HepG2 (cell line): Measurements from ENCODE around the gene IQCB1. TPM values are rescaled to one million over a fixed set of nuclear protein-coding genes. Genes with fewer than 3 reads are reported as not detected.

ENCODE experiments used
- ATAC-seq: fragments of 200-7000 bp; cut with Tn5 transposase; 3 replicates; pipeline ENCODE4 v1.9.1; 2020; ENCODE audit warnings: mild to moderate bottlenecking, moderate library complexity
- BruUV-seq: library from RNA; stranded (reverse); fragments of 400-500 nt; replicated peaks from 2 replicates; lab custom pipeline; 2021; lab: Mats Ljungman, UMichigan
- CTCF ChIA-PET: fragments of 300-600 bp; formaldehyde crosslinking; extraction: SDS; loops from one replicate; lab custom pipeline; 2021; ENCODE audit warnings: low total read pairs, inconsistent platforms, low intra/inter-chr PET ratio; lab: Yijun Ruan, JAX
- POLR2A ChIA-PET: fragments of 350-600 bp; sonication (Branson Sonifier 250); formaldehyde crosslinking; loops from one replicate; lab custom pipeline; 2020; ENCODE audit warnings: antibody characterized with exemption, inconsistent platforms; lab: Yijun Ruan, JAX
- DNase-seq: peaks from one replicate; pipeline ENCODE4 v3.0.0-alpha.2; 2015; ENCODE audit warnings: low spot score
- FAIRE-seq: peaks from 3 replicates; lab custom pipeline; 2011; peaks lifted over from hg19 to GRCh38; lab: Jason Lieb, UNC
- H2AFZ ChIP-seq: one replicate; pipeline ENCODE4 v1.6.1; 2011; ENCODE audit warnings: low read length, inconsistent platforms
- H3K27ac ChIP-seq: fragments of 300-600 bp; 3 replicates; pipeline ENCODE4 v1.8.0; 2011; ENCODE audit warnings: mixed run types, mild to moderate bottlenecking, mixed read lengths, low read length, inconsistent platforms; ENCODE audit not compliant: insufficient read depth; ENCODE audit errors: extremely low read length
- H3K27me3 ChIP-seq, 2 experiments: fragments of 200-600 bp in 1 of 2; 2 replicates in 1 of 2; 3 replicates in 1 of 2; pipeline versions ENCODE4 v1.6.0 to v1.8.0; 2011; ENCODE audit warnings: low read length in 2 of 2, mild to moderate bottlenecking in 2 of 2, moderate library complexity in 2 of 2, inconsistent platforms in 1 of 2; ENCODE audit not compliant: insufficient read depth in 2 of 2, control insufficient read depth in 1 of 2
- H3K36me3 ChIP-seq, 2 experiments: fragments of 200-600 bp in 1 of 2; replicated peaks in 1 of 2; 2 replicates in 1 of 2; 3 replicates in 1 of 2; pipeline versions ENCODE4 v1.5.1 to v1.8.0; 2011; ENCODE audit warnings: low read length in 2 of 2, inconsistent platforms in 1 of 2; ENCODE audit not compliant: insufficient read depth in 2 of 2, control insufficient read depth in 1 of 2
- H3K4me1 ChIP-seq: 2 replicates; pipeline ENCODE4 v1.5.1; 2012; ENCODE audit warnings: low read length, inconsistent platforms; ENCODE audit not compliant: insufficient read depth
- H3K4me2 ChIP-seq: 2 replicates; pipeline ENCODE4 v1.6.0; 2011; ENCODE audit warnings: low read depth, low read length, inconsistent platforms
- H3K4me3 ChIP-seq, 3 experiments: fragments of 200-600 bp in 1 of 3; sonication (generic), shearing (Covaris generic) in 1 of 3; replicated peaks in 1 of 3; 2 replicates each; pipeline ENCODE4 v1.5.1; 2011 to 2016; ENCODE audit warnings: low read length in 3 of 3, inconsistent platforms in 2 of 3, low read depth in 2 of 3, mild to moderate bottlenecking in 2 of 3, control low read depth in 1 of 3, mixed read lengths in 1 of 3; ENCODE audit not compliant: insufficient read depth in 1 of 3
- H3K79me2 ChIP-seq: one replicate; pipeline ENCODE4 v1.6.1; 2011; ENCODE audit warnings: low read length, inconsistent platforms; ENCODE audit not compliant: insufficient read depth
- H3K9ac ChIP-seq: 2 replicates; pipeline ENCODE4 v1.6.0; 2011; ENCODE audit warnings: mild to moderate bottlenecking, low read depth, low read length, inconsistent platforms; ENCODE audit not compliant: insufficient read depth
- H3K9me3 ChIP-seq: 2 replicates; pipeline ENCODE4 v1.5.1; 2012; ENCODE audit warnings: mild to moderate bottlenecking, low read length
- H4K20me1 ChIP-seq: 2 replicates; pipeline ENCODE4 v1.6.0; 2011; ENCODE audit warnings: inconsistent platforms, mild to moderate bottlenecking, low read length, moderate library complexity; ENCODE audit not compliant: insufficient read depth
- GABPB1 ChIP-seq: IDR thresholded peaks from 2 replicates; pipeline ENCODE4 v1.6.1; 2016; ENCODE audit warnings: mild to moderate bottlenecking, missing genetic modification reagents, moderate library complexity, missing compliant biosample characterization
- MEF2D ChIP-seq: sonication (generic); formaldehyde crosslinking; IDR thresholded peaks from 2 replicates; pipeline ENCODE4 v1.5.1; 2020; ENCODE audit warnings: mild to moderate bottlenecking, missing genetic modification reagents
- NR1H2 ChIP-seq: sonication (generic); formaldehyde crosslinking; IDR thresholded peaks from 2 replicates; pipeline ENCODE4 v1.8.1; 2022; ENCODE audit warnings: low read depth, missing genetic modification reagents, borderline replicate concordance
- PATZ1 ChIP-seq: sonication (generic); formaldehyde crosslinking; IDR thresholded peaks from 2 replicates; pipeline ENCODE4 v1.4.0; 2020; ENCODE audit warnings: missing genetic modification reagents
- POLR2AphosphoS5 ChIP-seq: IDR thresholded peaks from 2 replicates; pipeline ENCODE4 v1.6.1; 2012; ENCODE audit warnings: low read depth, low read length
- RBM22 ChIP-seq: fragments of 200-400 bp; formaldehyde crosslinking; optimal IDR thresholded peaks from 2 replicates; pipeline ENCODE3; 2017; ENCODE audit warnings: mild to moderate bottlenecking, low read length, moderate library complexity
- WIZ ChIP-seq: sonication (generic); formaldehyde crosslinking; IDR thresholded peaks from 2 replicates; pipeline ENCODE4 v1.5.1; 2020; ENCODE audit warnings: mild to moderate bottlenecking, missing genetic modification reagents
- ZBTB42 ChIP-seq: sonication (generic); formaldehyde crosslinking; IDR thresholded peaks from 2 replicates; pipeline ENCODE4 v1.5.0; 2020; ENCODE audit warnings: mild to moderate bottlenecking, missing genetic modification reagents
- ZNF17 ChIP-seq: sonication (generic); formaldehyde crosslinking; IDR thresholded peaks from 2 replicates; pipeline ENCODE4 v1.5.0; 2020; ENCODE audit warnings: mild to moderate bottlenecking, missing genetic modification reagents
- ZNF569 ChIP-seq: sonication (generic); formaldehyde crosslinking; IDR thresholded peaks from 2 replicates; pipeline ENCODE4 v1.5.0; 2020; ENCODE audit warnings: mild to moderate bottlenecking, missing genetic modification reagents, moderate library complexity, borderline replicate concordance
- ZNF652 ChIP-seq: IDR thresholded peaks from 2 replicates; pipeline ENCODE4 v1.6.1; 2016; ENCODE audit warnings: low read depth, borderline replicate concordance
- ZNF773 ChIP-seq: sonication (generic); formaldehyde crosslinking; IDR thresholded peaks from 2 replicates; pipeline ENCODE4 v1.4.0; 2020; ENCODE audit warnings: missing genetic modification reagents, borderline replicate concordance
- WGBS: methylation state at CpG from one replicate; pipeline ENCODE4 v1.1.6; 2017; ENCODE audit warnings: low lambda C conversion rate; 5-methylcytosine and 5-hydroxymethylcytosine counted together
- in situ Hi-C: cut with HindIII; loops from 2 replicates; pipeline ENCODE4 v1.10.0; 2017; ENCODE audit warnings: low pct_unique_long_range_greater_than_20kb; ENCODE audit not compliant: extremely low pct_ligation_motif_present
- intact Hi-C: fragments of 100-400 bp; cut with micrococcal nuclease; formaldehyde crosslinking; loops from one replicate; pipeline ENCODE4 v1.10.0; 2022; ENCODE audit not compliant: unreplicated experiment
- polyA plus RNA-seq, 8 experiments: library from polyadenylated mRNA; depleted of rRNA in 3 of 8; stranded (reverse) in 7 of 8; unstranded in 1 of 8; fragments of >200 nt; fragmentation: Illumina TruSeq in 4 of 8; extraction: Trizol in 4 of 8; gene quantifications; 2 replicates each; pipeline versions ENCODE4 v1.2.1 to v1.2.3, GENCODE V29; 2011 to 2016; ENCODE audit warnings: low read depth in 4 of 8, missing spikeins in 1 of 8, mixed read lengths in 1 of 8; ENCODE audit not compliant: insufficient read depth in 1 of 8
- total RNA-seq, 5 experiments: library from RNA; depleted of rRNA; stranded (reverse); fragments of >200 nt; fragmentation: Illumina TruSeq; extraction: Trizol; gene quantifications; 2 replicates each; pipeline ENCODE4 v1.2.3, GENCODE V29; 2016; ENCODE audit warnings: low read depth in 1 of 5
- TF ChIP-seq, protein P1 (sequence below): IDR thresholded peaks from 2 replicates; pipeline ENCODE4 v1.4.0; 2020; ENCODE audit warnings: mild to moderate bottlenecking, missing genetic modification reagents

The IQCB1 gene
- total and polyA plus RNA-seq, 2 of the 13 experiments (the other 11 are each of a cell fraction or from before 2014, with no cell fraction given), result 18.0 to 41.4 TPM

DNA sequence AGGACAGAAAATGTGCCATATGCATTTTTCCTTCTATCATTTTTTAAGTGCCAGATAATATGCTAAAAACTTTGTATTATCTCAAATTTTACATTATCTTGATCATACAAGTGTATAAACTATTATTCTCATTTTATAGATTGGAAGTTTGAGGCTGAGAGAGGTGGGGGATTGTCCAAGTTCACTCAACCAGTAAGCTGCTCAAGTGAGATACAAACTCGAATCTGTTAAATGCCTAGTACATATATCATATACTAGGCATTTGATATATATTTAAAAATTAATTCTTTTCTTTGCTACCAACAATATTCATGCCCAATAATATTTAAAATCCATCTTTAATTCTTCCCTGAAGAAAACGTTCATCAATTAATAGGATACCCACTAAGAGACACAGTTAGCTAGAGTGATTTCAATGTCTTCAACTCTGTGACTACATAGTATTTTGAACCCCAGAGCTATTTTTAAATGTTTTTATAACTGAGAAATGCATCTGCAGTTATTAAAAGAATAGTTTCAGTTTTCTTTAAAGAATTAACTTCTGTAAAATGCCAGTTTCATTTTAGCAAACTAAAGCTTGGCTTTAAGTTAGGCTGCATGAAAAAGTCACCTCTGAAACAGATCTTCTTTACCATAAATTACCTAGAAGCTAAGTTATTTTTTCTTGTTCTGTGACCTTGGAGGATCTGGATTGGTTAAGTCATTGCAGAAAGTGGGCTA is 40.4 kb downstream of the IQCB1 start:
- no peak for FAIRE-seq
- Histone ChIP-seq H3K9ac (no peak overlapping the region), H3K79me2 (no peaks in the 10 kb centered on the region), H3K4me3 (no peak overlapping the region), H3K27ac (no peak overlapping the region), H3K36me3 (peaks cover 0 to 22% of the 10 kb centered on the region in 2 experiments; a peak in 2 of 5 replicates), H3K9me3 (no peaks in the 10 kb centered on the region), H3K4me1 (no peaks in the 10 kb centered on the region), H3K4me2 (no peak overlapping the region), H2AFZ (no peak overlapping the region), H4K20me1 (no peaks in the 10 kb centered on the region), H3K27me3 (no peaks in the 10 kb centered on the region; a peak in 1 of 5 replicates)
- ChIA-PET CTCF (no interaction called here), POLR2A (no interaction called here)
- DNase-seq, result no peak
- BruUV-seq, result no TSS peak
- TF ChIP-seq GABPB1 (CRISPR knock-in tag) (no peak), NR1H2 (CRISPR knock-in tag) (no peak), WIZ (CRISPR knock-in tag) (no peak), ZNF652 (CRISPR knock-in tag) (no peak)
- in situ Hi-C loops (no loop called here), intact Hi-C loops (no loop called here)
- 96% methylated on average over 2 of the region's 2 CpGs for WGBS
- ATAC-seq, result no peak

DNA sequence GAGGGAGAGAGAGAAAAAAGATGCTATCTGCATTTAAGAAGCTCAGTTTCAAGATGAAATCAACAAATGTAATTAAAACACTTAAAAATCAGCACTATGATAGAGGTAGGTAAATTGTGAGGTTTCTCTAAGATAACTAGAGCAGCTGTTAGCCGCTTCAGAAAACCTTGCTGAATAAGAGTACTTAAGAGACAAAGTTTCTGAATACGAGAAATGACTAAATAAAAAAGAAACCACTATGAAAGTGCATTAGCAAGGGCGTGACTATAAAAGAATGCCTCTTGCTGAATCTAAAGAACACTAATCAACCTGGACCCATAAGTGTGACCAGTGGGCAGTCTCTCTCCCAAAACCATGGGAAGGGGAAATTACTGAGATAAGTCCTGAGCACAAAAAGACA is 41.8 kb downstream of the IQCB1 start:
- CTCF ChIA-PET, result no interaction called here
- H3K27me3 ChIP-seq, result no peaks in the 10 kb centered on the region; a peak in 1 of 5 replicates
- TF ChIP-seq, protein P1, sequence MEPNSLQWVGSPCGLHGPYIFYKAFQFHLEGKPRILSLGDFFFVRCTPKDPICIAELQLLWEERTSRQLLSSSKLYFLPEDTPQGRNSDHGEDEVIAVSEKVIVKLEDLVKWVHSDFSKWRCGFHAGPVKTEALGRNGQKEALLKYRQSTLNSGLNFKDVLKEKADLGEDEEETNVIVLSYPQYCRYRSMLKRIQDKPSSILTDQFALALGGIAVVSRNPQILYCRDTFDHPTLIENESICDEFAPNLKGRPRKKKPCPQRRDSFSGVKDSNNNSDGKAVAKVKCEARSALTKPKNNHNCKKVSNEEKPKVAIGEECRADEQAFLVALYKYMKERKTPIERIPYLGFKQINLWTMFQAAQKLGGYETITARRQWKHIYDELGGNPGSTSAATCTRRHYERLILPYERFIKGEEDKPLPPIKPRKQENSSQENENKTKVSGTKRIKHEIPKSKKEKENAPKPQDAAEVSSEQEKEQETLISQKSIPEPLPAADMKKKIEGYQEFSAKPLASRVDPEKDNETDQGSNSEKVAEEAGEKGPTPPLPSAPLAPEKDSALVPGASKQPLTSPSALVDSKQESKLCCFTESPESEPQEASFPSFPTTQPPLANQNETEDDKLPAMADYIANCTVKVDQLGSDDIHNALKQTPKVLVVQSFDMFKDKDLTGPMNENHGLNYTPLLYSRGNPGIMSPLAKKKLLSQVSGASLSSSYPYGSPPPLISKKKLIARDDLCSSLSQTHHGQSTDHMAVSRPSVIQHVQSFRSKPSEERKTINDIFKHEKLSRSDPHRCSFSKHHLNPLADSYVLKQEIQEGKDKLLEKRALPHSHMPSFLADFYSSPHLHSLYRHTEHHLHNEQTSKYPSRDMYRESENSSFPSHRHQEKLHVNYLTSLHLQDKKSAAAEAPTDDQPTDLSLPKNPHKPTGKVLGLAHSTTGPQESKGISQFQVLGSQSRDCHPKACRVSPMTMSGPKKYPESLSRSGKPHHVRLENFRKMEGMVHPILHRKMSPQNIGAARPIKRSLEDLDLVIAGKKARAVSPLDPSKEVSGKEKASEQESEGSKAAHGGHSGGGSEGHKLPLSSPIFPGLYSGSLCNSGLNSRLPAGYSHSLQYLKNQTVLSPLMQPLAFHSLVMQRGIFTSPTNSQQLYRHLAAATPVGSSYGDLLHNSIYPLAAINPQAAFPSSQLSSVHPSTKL (CRISPR knock-in tag), result no peak
- TF ChIP-seq POLR2AphosphoS5, result no peak
- TF ChIP-seq PATZ1 (CRISPR knock-in tag), result no peak
- no peak for TF ChIP-seq RBM22
- no peak for TF ChIP-seq MEF2D (CRISPR knock-in tag)
- TF ChIP-seq ZNF773 (CRISPR knock-in tag), result no peak
- TF ChIP-seq ZNF17 (CRISPR knock-in tag), result no peak
- no peak for TF ChIP-seq ZNF569 (CRISPR knock-in tag)
- no peak for TF ChIP-seq ZBTB42 (CRISPR knock-in tag)

More for the DNA sequence above, 41.8 kb downstream of the IQCB1 start:
- ATAC-seq, result no peak
- BruUV-seq, result no TSS peak
- H3K9ac ChIP-seq, result no peak overlapping the region
- H3K4me2 ChIP-seq, result no peak overlapping the region
- H3K36me3 ChIP-seq, result peaks cover 2 to 34% of the 10 kb centered on the region in 2 experiments; a peak in 3 of 5 replicates
- no peaks in the 10 kb centered on the region for H3K4me1 ChIP-seq
- 98% methylated on average over 3 of the region's 3 CpGs for WGBS
- no peak for FAIRE-seq
- no peak for DNase-seq
- H2AFZ ChIP-seq, result no peak overlapping the region
- no peak overlapping the region for H3K27ac ChIP-seq
- no peaks in the 10 kb centered on the region for H3K79me2 ChIP-seq
- in situ Hi-C loops (no loop called here), intact Hi-C loops (no loop called here)
- POLR2A ChIA-PET, result no interaction called here
- no peaks in the 10 kb centered on the region for H3K9me3 ChIP-seq
- H4K20me1 ChIP-seq, result no peaks in the 10 kb centered on the region
- H3K4me3 ChIP-seq, result no peak overlapping the region
